AG04449 (cell line): Measurements from ENCODE around the gene TADA2A.

ENCODE experiments used
- CTCF ChIA-PET: fragments of 350-600 bp; formaldehyde crosslinking; extraction: SDS; loops from one replicate; lab custom pipeline; 2021; ENCODE audit warnings: antibody characterized with exemption; lab: Yijun Ruan, JAX
- POLR2A ChIA-PET: fragments of 400-600, 350-600 bp; formaldehyde crosslinking; extraction: SDS; loops from one replicate; lab custom pipeline; 2020; ENCODE audit warnings: antibody characterized with exemption, inconsistent platforms; lab: Yijun Ruan, JAX
- DNase-seq: peaks from one replicate; pipeline ENCODE4 v3.0.0-alpha.2; 2010; ENCODE audit warnings: low read depth, low spot score
- H3K4me3 ChIP-seq: 2 replicates; pipeline ENCODE4 v1.5.1; 2011; ENCODE audit warnings: low read depth, mild to moderate bottlenecking, control low read depth, low read length
- CTCF ChIP-seq: IDR thresholded peaks from one replicate; pipeline ENCODE4 v1.5.1; 2011; ENCODE audit warnings: mild to moderate bottlenecking, moderate library complexity, low read length, control low read depth, inconsistent platforms; ENCODE audit not compliant: insufficient read depth; ENCODE audit errors: missing control alignments

The TADA2A gene

GRCh38 chr17:37490022-37490587, 83.4 kb downstream of the TADA2A start:
- DNase-seq: no peak
- TF ChIP-seq CTCF: peak; percentile 5
- H3K4me3 ChIP-seq: peak overlapping the region; percentile 89
- ChIA-PET POLR2A (no interaction called here), CTCF (interaction anchor here (1.2 to 2.2 kb wide), 4 partner anchors 12 to 120 kb away, joined by 3 to 6 read pairs (median 5); partner anchors contain the start of gene SYNRG)

GRCh38 chr17:37490638-37491614, 84.2 kb downstream of the TADA2A start:
- peak; percentile 7 for TF ChIP-seq CTCF
- DNase-seq: no peak
- ChIA-PET POLR2A (interaction anchor here (0.5 to 1.3 kb wide), 4 partner anchors 14 to 158 kb away, joined by 3 to 7 read pairs (median 4); no protein-coding TSS in a partner anchor), CTCF (interaction anchor here (1.2 to 2.0 kb wide), 3 partner anchors 16 to 119 kb away, joined by 3 to 6 read pairs (median 4); partner anchors contain the start of gene SYNRG)
- H3K4me3 ChIP-seq: peak overlapping the region; percentile 89

- peak overlapping the region; percentile 89 for H3K4me3 ChIP-seq
- CTCF ChIA-PET: interaction anchor here (2.0 kb wide), 1 partner anchor 117 kb away, joined by 6 read pairs; the partner anchor contains the start of gene SYNRG
- DNase-seq: no peak
- no peak for TF ChIP-seq CTCF
- POLR2A ChIA-PET: no interaction called here
These were observed 85.5 kb downstream of the TADA2A start for GRCh38 chr17:37492167-37492566.

GRCh38 chr17:37493249-37494027, 86.8 kb downstream of the TADA2A start:
- ChIA-PET POLR2A (interaction anchor here (1.2 kb wide), 1 partner anchor 9 kb away, joined by 3 read pairs; no protein-coding TSS in a partner anchor), CTCF (interaction anchor here (1.3 to 1.4 kb wide), 2 partner anchors 11 to 13 kb away, joined by 3 to 4 read pairs; no protein-coding TSS in a partner anchor)
- TF ChIP-seq CTCF: no peak
- no peak overlapping the region for H3K4me3 ChIP-seq
- peak; percentile 94 for DNase-seq

- ChIA-PET POLR2A (interaction anchor here (1.1 to 1.2 kb wide), 2 partner anchors 8 to 81 kb away, joined by 3 read pairs; no protein-coding TSS in a partner anchor), CTCF (interaction anchor here (1.1 to 1.6 kb wide), 5 partner anchors 10 to 56 kb away, joined by 3 to 5 read pairs (median 4); no protein-coding TSS in a partner anchor)
- TF ChIP-seq CTCF: no peak
- H3K4me3 ChIP-seq: no peak overlapping the region
- no peak for DNase-seq
These were observed 87.7 kb downstream of the TADA2A start for GRCh38 chr17:37494401-37494831.
